ENCODE measurements around the gene FRMD4A. TPM values are rescaled to one million over a fixed set of nuclear protein-coding genes. Genes with fewer than 3 reads are reported as not detected.

The FRMD4A gene
- total and polyA plus RNA-seq, 10 of the 15 experiments (the other 5 are each of a cell fraction or from before 2014, with no cell fraction given), result 17.8 to 75.2 (median 39.1) TPM

DNA sequence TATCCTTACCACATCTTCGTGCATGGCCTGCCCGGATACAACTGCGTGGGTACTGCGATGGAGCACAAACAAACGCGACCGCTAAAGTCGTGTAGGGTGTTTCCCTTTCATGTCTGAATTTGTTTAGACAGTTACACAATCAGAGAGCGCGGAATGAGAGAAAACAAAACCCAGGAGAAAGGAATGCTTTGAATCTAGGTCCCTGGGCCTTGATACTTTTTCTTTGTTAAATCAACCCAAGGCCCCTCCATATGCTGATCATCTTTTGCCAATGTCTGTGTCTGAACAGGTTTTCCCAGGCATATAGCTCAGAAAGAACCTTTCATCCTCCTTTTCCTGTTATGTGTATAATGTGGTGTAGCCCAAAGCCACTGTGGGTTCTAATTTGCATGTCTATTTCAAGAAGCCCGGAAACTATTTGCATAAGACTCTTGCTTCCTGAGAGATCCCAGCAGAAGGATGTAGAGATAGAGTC lies 145.8 kb downstream of the FRMD4A start (continued):
- TF ChIP-seq, protein P1, sequence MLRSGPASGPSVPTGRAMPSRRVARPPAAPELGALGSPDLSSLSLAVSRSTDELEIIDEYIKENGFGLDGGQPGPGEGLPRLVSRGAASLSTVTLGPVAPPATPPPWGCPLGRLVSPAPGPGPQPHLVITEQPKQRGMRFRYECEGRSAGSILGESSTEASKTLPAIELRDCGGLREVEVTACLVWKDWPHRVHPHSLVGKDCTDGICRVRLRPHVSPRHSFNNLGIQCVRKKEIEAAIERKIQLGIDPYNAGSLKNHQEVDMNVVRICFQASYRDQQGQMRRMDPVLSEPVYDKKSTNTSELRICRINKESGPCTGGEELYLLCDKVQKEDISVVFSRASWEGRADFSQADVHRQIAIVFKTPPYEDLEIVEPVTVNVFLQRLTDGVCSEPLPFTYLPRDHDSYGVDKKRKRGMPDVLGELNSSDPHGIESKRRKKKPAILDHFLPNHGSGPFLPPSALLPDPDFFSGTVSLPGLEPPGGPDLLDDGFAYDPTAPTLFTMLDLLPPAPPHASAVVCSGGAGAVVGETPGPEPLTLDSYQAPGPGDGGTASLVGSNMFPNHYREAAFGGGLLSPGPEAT (IDR thresholded peaks at IDR 0.05; ENCODE audit: low read depth), result peak; percentile 56; the same call in 1 of the 2 replicates
- TF ChIP-seq, protein P2, sequence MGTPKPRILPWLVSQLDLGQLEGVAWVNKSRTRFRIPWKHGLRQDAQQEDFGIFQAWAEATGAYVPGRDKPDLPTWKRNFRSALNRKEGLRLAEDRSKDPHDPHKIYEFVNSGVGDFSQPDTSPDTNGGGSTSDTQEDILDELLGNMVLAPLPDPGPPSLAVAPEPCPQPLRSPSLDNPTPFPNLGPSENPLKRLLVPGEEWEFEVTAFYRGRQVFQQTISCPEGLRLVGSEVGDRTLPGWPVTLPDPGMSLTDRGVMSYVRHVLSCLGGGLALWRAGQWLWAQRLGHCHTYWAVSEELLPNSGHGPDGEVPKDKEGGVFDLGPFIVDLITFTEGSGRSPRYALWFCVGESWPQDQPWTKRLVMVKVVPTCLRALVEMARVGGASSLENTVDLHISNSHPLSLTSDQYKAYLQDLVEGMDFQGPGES (IDR thresholded peaks at IDR 0.05), result no peak
- TF ChIP-seq ZSCAN29 (IDR thresholded peaks at IDR 0.05), result no peak

DNA sequence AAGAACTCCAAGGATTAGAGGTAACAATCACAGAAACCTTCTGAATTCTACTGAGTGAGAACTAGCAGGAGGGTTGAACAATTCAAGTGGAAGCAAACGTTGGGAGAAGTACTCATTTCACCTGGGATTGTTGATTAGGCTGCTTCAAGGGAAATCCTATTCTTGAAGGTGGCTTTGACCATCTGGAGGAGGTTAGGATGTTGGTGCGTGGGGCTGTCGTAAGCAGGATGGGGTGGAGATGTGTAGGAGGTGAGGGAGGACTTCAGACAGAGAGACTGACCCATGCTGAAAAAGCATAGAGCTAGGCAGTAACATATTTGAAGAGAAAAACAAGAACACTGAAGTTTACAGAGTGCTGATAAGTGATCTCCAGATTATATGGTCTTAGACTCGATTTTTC lies 147.9 kb downstream of the FRMD4A start:
- Histone ChIP-seq H3K4me2 (ENCODE audit: control insufficient read depth, insufficient read depth) (no peak overlapping the region), H3K4me1 (ENCODE audit: control insufficient read depth, insufficient read depth, low read length) (peaks cover 10% of the 10 kb centered on the region), H3K79me2 (ENCODE audit: control insufficient read depth, insufficient read depth, low read length) (no peaks in the 10 kb centered on the region), H3K4me3 (no peak overlapping the region), H3K9me3 (replicated peaks; ENCODE audit: control insufficient read depth, insufficient read depth, low read length) (peaks cover 3% of the 10 kb centered on the region; the same call in 1 of the 3 replicates), H3K27ac (ENCODE audit: control insufficient read depth, insufficient read depth) (no peak overlapping the region), H4K20me1 (ENCODE audit: control insufficient read depth, insufficient read depth) (no peaks in the 10 kb centered on the region), H3K9ac (ENCODE audit: control insufficient read depth, insufficient read depth, low read length) (no peak overlapping the region), H3K36me3 (ENCODE audit: control insufficient read depth in 2 of 2, insufficient read depth in 2 of 2, low read length in 1 of 2) (no peaks in the 10 kb centered on the region), H3K27me3 (replicated peaks in 1 of 2; ENCODE audit: control insufficient read depth in 2 of 2, insufficient read depth in 2 of 2, low read length in 1 of 2) (peaks cover 0 to 3% of the 10 kb centered on the region in 2 experiments; a peak in 2 of 4 replicates), H2AFZ (ENCODE audit: control insufficient read depth, low read depth, low read length) (no peak overlapping the region)
- ChIA-PET CTCF (interaction anchor here (0.6 to 10.2 kb wide), 5 partner anchors 9 to 770 kb away, joined by 3 to 91 read pairs (median 3); no protein-coding TSS in a partner anchor), SMC1A (ENCODE audit: uncharacterized antibody, unreplicated experiment) (interaction anchor here (1.1 to 1.4 kb wide), 2 partner anchors 33 to 211 kb away, joined by 3 read pairs; no protein-coding TSS in a partner anchor), RAD21 (ENCODE audit: unreplicated experiment) (interaction anchor here (1.0 kb wide), 1 partner anchor 14 kb away, joined by 3 read pairs; no protein-coding TSS in a partner anchor), POLR2A (no interaction called here)
- BruUV-seq (replicated peaks), result no TSS peak
- in situ Hi-C loops (cut with MboI) (no loop called here), intact Hi-C loops (cut with micrococcal nuclease; ENCODE audit: unreplicated experiment) (loop anchor here (10.0 kb wide), 1 partner anchor 258 kb away; no protein-coding TSS in a partner anchor)
- no peak for TF ChIP-seq RFX5 (IDR thresholded peaks at IDR 0.05; ENCODE audit: low read depth, low read length)
- TF ChIP-seq CBX5 (IDR thresholded peaks at IDR 0.05; ENCODE audit: low read depth), result no peak
- ATAC-seq (no peak), FAIRE-seq (no peak), DNase-seq (ENCODE audit: low read depth, low spot score) (no peak)
- WGBS (ENCODE audit: insufficient coverage, insufficient replicate concordance, low lambda C conversion rate, missing lambda C conversion rate), result 63% methylated on average over 4 of the region's 4 CpGs

Data from GM12878 (cell line).